Measurements from ENCODE around the gene IRX1.

DNA sequence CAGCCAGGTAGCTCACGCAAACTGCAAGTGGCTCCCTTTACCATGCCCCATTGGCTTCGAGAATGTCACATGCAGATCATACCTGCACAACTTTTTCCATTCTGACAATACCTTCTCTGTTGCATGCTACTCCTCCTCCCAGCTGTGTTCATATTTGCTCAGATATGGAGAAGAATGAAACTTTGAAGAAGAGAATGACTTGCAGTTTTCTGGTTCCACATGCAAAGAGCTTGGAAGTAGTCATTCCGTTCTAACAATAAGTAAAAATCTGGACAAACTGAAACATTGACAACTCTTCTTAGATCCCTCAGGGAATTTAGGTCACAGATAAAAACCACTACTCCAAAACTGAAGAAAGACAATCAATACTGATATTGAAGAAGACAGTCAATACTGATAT, 49.6 kb upstream of the IRX1 start:
- no peak for TF ChIP-seq POLR2A (IDR thresholded peaks at IDR 0.05; ENCODE audit: low read depth, low read length)
- TF ChIP-seq TAF1 (IDR thresholded peaks at IDR 0.05; ENCODE audit: borderline replicate concordance, low read depth, low read length): no peak
- no peak for TF ChIP-seq POLR2AphosphoS5 (IDR thresholded peaks at IDR 0.05; ENCODE audit: low read depth, low read length)
